Osteocyte (in vitro differentiated cells): ENCODE data around the gene OTOS. TPM values are rescaled to one million over a fixed set of nuclear protein-coding genes. Genes with fewer than 3 reads are reported as not detected.

Experiments used
- DNase-seq: peaks from one replicate; pipeline ENCODE4 v3.0.0; 2021; ENCODE audit warnings: mixed read lengths; ENCODE audit not compliant: unreplicated experiment; ENCODE audit errors: extremely low spot score
- H3K27ac Mint-ChIP-seq: one replicate; pipeline ENCODE4 v1.8.0; 2021; ENCODE audit warnings: mild to moderate bottlenecking, mixed read lengths; ENCODE audit not compliant: unreplicated experiment
- H3K27me3 Mint-ChIP-seq: one replicate; pipeline ENCODE4 v1.8.0; 2021; ENCODE audit warnings: mixed read lengths; ENCODE audit not compliant: unreplicated experiment
- H3K36me3 Mint-ChIP-seq: one replicate; pipeline ENCODE4 v1.8.0; 2021; ENCODE audit warnings: mixed read lengths; ENCODE audit not compliant: unreplicated experiment
- H3K4me1 Mint-ChIP-seq: one replicate; pipeline ENCODE4 v1.8.0; 2021; ENCODE audit warnings: mixed read lengths; ENCODE audit not compliant: unreplicated experiment
- H3K4me3 Mint-ChIP-seq: one replicate; pipeline ENCODE4 v1.8.0; 2021; ENCODE audit warnings: mild to moderate bottlenecking, moderate library complexity, mixed read lengths; ENCODE audit not compliant: unreplicated experiment
- H3K9me3 Mint-ChIP-seq: one replicate; pipeline ENCODE4 v1.8.0; 2021; ENCODE audit warnings: mixed read lengths; ENCODE audit not compliant: unreplicated experiment
- CTCF ChIP-seq: fragments of 200-600 bp; sonication (generic); IDR thresholded peaks from 2 replicates; pipeline ENCODE4 v1.5.0; 2021; ENCODE audit warnings: antibody characterized with exemption, mild to moderate bottlenecking, moderate library complexity
- total RNA-seq: library from RNA; stranded (reverse); gene quantifications from 2 replicates; pipeline ENCODE4 v1.2.1, GENCODE V29; 2021

OTOS gene
- total RNA-seq, 1 donor from 2014 or later = not detected

GRCh38 chr2:240146627-240147278, 6.3 kb upstream of the OTOS start:
- H3K27me3 Mint-ChIP-seq = peaks cover 9% of the 10 kb centered on the region
- no peaks in the 10 kb centered on the region for H3K4me1 Mint-ChIP-seq
- TF ChIP-seq CTCF = no peak
- DNase-seq = no peak
- no peaks in the 10 kb centered on the region for H3K36me3 Mint-ChIP-seq
- H3K4me3 Mint-ChIP-seq = no peak overlapping the region
- no peaks in the 10 kb centered on the region for H3K9me3 Mint-ChIP-seq
- no peak overlapping the region for H3K27ac Mint-ChIP-seq

GRCh38 chr2:240146141-240146561, 5.7 kb upstream of the OTOS start:
- Mint-ChIP-seq H3K27me3 (peaks cover 10% of the 10 kb centered on the region), H3K4me3 (no peak overlapping the region), H3K4me1 (no peaks in the 10 kb centered on the region), H3K9me3 (no peaks in the 10 kb centered on the region), H3K27ac (no peak overlapping the region), H3K36me3 (no peaks in the 10 kb centered on the region)
- no peak for TF ChIP-seq CTCF
- DNase-seq = no peak

GRCh38 chr2:240145461-240145860, 5.0 kb upstream of the OTOS start:
- H3K4me1 Mint-ChIP-seq = no peaks in the 10 kb centered on the region
- DNase-seq = no peak
- no peak overlapping the region for H3K27ac Mint-ChIP-seq
- H3K9me3 Mint-ChIP-seq = no peaks in the 10 kb centered on the region
- H3K36me3 Mint-ChIP-seq = no peaks in the 10 kb centered on the region
- TF ChIP-seq CTCF = no peak
- H3K27me3 Mint-ChIP-seq = peaks cover 16% of the 10 kb centered on the region
- H3K4me3 Mint-ChIP-seq = no peak overlapping the region

- DNase-seq = no peak
- H3K4me1 Mint-ChIP-seq = no peaks in the 10 kb centered on the region
- no peaks in the 10 kb centered on the region for H3K36me3 Mint-ChIP-seq
- peaks cover 17% of the 10 kb centered on the region for H3K27me3 Mint-ChIP-seq
- H3K27ac Mint-ChIP-seq = no peak overlapping the region
- no peaks in the 10 kb centered on the region for H3K9me3 Mint-ChIP-seq
- H3K4me3 Mint-ChIP-seq = no peak overlapping the region
- no peak for TF ChIP-seq CTCF
Observed at GRCh38 chr2:240144649-240145261, 4.3 kb upstream of the OTOS start.

GRCh38 chr2:240143801-240144648, 3.6 kb upstream of the OTOS start:
- Mint-ChIP-seq H3K27ac (no peak overlapping the region), H3K36me3 (no peaks in the 10 kb centered on the region), H3K4me1 (no peaks in the 10 kb centered on the region), H3K9me3 (no peaks in the 10 kb centered on the region), H3K27me3 (peaks cover 23% of the 10 kb centered on the region), H3K4me3 (no peak overlapping the region)
- peak; percentile 95 for TF ChIP-seq CTCF
- DNase-seq = peak; percentile 93
